Gastroesophageal sphincter (tissue), 4 donors: Measurements from ENCODE around the gene ACOXL. TPM values are rescaled to one million over a fixed set of nuclear protein-coding genes. Genes with fewer than 3 reads are reported as not detected.

Experiments used
- ATAC-seq: fragments of 150-250 bp; one replicate; pipeline ENCODE4 v1.9.1; 2016; ENCODE audit warnings: mild to moderate bottlenecking, moderate library complexity
- H3K27ac ChIP-seq, 4 donors: fragments of 200-600 bp; sonication (generic) in 3 of 4; 1 replicate in 3 of 4; 2 replicates in 1 of 4; pipeline ENCODE4 v1.5.1; 2016 to 2019
- H3K27me3 ChIP-seq: fragments of 200-600 bp; sonication (generic); one replicate; pipeline ENCODE4 v1.5.1; 2019
- H3K36me3 ChIP-seq, 2 donors: fragments of 200-600 bp; sonication (generic); one replicate each; pipeline ENCODE4 v1.5.1; 2019; ENCODE audit warnings: control low read depth in 1 of 2
- H3K4me1 ChIP-seq, 3 donors: fragments of 200-600 bp; sonication (generic); 1 replicate in 2 of 3; 2 replicates in 1 of 3; pipeline ENCODE4 v1.5.1; 2016 to 2019; ENCODE audit warnings: control low read depth in 2 of 3
- H3K4me3 ChIP-seq, 2 donors: fragments of 200-600 bp; sonication (generic); one replicate each; pipeline ENCODE4 v1.5.1; 2019; ENCODE audit warnings: mild to moderate bottlenecking in 1 of 2, moderate library complexity in 1 of 2
- H3K9me3 ChIP-seq, 3 donors: fragments of 200-600 bp; sonication (generic); one replicate each; pipeline ENCODE4 v1.5.1; 2017 to 2019; ENCODE audit warnings: control low read depth in 2 of 3
- EP300 ChIP-seq: sonication (generic); formaldehyde crosslinking; IDR thresholded peaks from one replicate; pipeline ENCODE4 v1.6.1; 2017; ENCODE audit warnings: antibody characterized with exemption, mild to moderate bottlenecking
- POLR2A ChIP-seq, 2 donors: fragments of 450-650 bp; IDR thresholded peaks; one replicate each; pipeline ENCODE4 v1.6.1; 2017; ENCODE audit warnings: antibody characterized with exemption in 2 of 2, mild to moderate bottlenecking in 2 of 2, moderate library complexity in 1 of 2
- POLR2AphosphoS5 ChIP-seq: sonication (generic); formaldehyde crosslinking; IDR thresholded peaks from one replicate; pipeline ENCODE4 v1.6.1; 2017; ENCODE audit warnings: antibody characterized with exemption
- whole genome bisulfite sequencing, 2 donors: methylation state at CpG; one replicate each; pipeline ENCODE4 v1.1.5; 2018; ENCODE audit warnings: low coverage in 1 of 2; 5-methylcytosine and 5-hydroxymethylcytosine counted together
- total RNA-seq, 4 donors: library from RNA; depleted of rRNA; stranded (reverse); fragments of >200 nt; gene quantifications; one replicate each; pipeline ENCODE4 v1.1.0, GENCODE V29; 2016
- TF ChIP-seq, protein P1 (sequence below), 4 experiments: fragments of 200-600 bp in 2 of 4; fragments of 450-650 bp in 2 of 4; sonication (generic) in 1 of 4; IDR thresholded peaks; one replicate each; pipeline ENCODE4 v1.5.1; 2017 to 2019; ENCODE audit warnings: antibody characterized with exemption in 4 of 4, mild to moderate bottlenecking in 2 of 4, moderate library complexity in 2 of 4

Gene ACOXL
- total RNA-seq, 4 donors from 2014 or later = not detected

DNA sequence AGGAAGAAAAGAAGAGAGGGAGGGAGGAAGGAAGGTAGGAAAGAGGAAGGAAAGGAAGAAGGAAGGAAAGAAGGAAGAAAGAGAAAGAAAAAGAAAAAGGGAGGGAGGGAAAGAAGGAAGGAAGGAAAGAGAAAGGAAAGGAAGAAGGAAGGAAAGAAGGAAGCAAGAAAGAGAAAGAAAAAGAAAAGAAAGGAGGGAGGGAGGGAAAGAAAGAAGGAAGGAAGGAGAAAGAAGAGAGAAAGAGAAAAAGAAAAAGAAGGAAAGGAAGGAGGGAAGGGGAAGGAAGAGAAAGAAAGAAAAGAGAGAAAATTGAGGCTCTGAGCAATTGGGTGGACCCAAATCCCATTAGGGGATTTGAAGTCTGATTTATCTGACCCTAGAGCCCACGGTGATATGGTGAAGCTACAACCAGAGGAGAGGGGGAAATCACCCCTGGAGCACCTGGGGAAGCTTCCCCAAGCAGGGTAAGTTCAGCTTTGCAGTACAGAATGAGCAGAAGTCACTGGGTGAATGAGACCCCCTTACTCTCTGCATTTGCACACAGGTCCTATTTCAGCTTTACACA lies 210.8 kb downstream of the ACOXL start:
- ATAC-seq = no peak
- TF ChIP-seq POLR2A (IDR thresholded peaks at IDR 0.05) (no peak), POLR2AphosphoS5 (no peak), EP300 (no peak)
- TF ChIP-seq, protein P1, sequence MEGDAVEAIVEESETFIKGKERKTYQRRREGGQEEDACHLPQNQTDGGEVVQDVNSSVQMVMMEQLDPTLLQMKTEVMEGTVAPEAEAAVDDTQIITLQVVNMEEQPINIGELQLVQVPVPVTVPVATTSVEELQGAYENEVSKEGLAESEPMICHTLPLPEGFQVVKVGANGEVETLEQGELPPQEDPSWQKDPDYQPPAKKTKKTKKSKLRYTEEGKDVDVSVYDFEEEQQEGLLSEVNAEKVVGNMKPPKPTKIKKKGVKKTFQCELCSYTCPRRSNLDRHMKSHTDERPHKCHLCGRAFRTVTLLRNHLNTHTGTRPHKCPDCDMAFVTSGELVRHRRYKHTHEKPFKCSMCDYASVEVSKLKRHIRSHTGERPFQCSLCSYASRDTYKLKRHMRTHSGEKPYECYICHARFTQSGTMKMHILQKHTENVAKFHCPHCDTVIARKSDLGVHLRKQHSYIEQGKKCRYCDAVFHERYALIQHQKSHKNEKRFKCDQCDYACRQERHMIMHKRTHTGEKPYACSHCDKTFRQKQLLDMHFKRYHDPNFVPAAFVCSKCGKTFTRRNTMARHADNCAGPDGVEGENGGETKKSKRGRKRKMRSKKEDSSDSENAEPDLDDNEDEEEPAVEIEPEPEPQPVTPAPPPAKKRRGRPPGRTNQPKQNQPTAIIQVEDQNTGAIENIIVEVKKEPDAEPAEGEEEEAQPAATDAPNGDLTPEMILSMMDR (IDR thresholded peaks at IDR 0.05) = no peak
- no peaks in the 10 kb centered on the region for H3K9me3 ChIP-seq
- H3K36me3 ChIP-seq = no peaks in the 10 kb centered on the region
- 36 to 57% methylated on average over 1 of the region's 1 CpG for WGBS, 2 donors
- peaks cover 2% of the 10 kb centered on the region for H3K27me3 ChIP-seq
- H3K27ac ChIP-seq = no peak overlapping the region
- peaks cover 0 to 10% (median 3%) of the 10 kb centered on the region in 3 donors for H3K4me1 ChIP-seq
- no peak overlapping the region for H3K4me3 ChIP-seq

DNA sequence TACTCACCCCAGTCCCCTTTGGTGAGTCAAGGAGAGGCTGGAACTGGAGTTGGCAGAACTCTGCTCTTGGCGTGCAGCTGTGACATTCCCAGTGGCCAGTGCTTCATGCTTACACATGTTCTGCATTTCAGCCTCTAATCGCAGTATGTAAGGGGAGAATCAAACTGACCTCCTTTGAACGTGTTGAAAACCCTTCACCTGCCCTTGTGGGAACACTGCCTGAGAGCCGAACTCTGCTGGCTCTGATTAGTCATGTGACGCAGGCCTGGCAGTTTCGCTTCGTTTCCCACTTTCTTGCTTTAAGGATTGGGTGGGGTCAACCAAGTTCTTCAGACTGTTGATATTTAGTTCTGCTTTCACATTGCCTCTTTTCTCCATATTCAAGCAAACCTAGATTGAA lies 214.5 kb downstream of the ACOXL start:
- no peak for ATAC-seq
- Histone ChIP-seq H3K9me3 (no peaks in the 10 kb centered on the region), H3K4me3 (no peak overlapping the region), H3K36me3 (no peaks in the 10 kb centered on the region), H3K27ac (no peak overlapping the region), H3K4me1 (peaks cover 0 to 37% (median 5%) of the 10 kb centered on the region in 3 donors), H3K27me3 (no peaks in the 10 kb centered on the region)
- no peak for TF ChIP-seq EP300
- no peak for TF ChIP-seq POLR2A (IDR thresholded peaks at IDR 0.05)
- TF ChIP-seq POLR2AphosphoS5 = no peak
- TF ChIP-seq, protein P1 (IDR thresholded peaks at IDR 0.05) = no peak
- WGBS, 2 donors = 76 to 89% methylated on average over 3 to 6 of the region's 7 CpGs

DNA sequence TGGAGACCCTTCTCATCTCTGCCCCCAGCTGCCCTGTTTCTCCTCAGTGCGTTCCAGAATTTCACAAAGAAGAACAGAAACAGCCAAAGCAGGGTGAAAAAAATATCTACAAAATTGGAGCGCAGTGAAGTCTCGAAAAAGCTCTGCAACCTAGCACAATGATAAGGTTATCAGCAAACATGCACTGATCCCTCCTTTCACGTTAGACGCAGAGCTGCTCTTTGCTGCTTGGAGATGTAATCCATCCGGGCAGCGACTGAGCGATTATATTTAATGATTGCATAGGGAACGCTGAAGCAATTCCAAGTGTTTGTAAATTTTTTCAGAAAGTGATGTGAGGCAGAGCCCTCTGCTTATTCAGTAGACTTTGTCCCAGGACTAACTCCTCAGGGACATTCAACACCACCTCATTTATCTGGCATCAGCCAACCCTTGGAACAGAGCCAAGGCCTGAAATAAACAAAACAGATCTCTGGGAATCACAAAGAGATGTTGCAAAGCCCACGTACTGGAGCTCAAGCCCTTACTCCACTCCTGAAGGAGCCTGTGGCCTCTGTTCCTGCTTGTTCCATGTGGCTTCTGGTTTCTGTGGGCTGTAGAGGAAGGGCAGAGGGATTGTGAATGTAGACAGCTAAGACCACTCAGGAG lies 215.8 kb downstream of the ACOXL start:
- ATAC-seq = peak; percentile 43
- Histone ChIP-seq H3K4me1 (peaks cover 0 to 37% (median 5%) of the 10 kb centered on the region in 3 donors), H3K36me3 (no peaks in the 10 kb centered on the region), H3K27ac (no peak overlapping the region), H3K9me3 (no peaks in the 10 kb centered on the region), H3K27me3 (no peaks in the 10 kb centered on the region), H3K4me3 (no peak overlapping the region)
- TF ChIP-seq EP300 = no peak
- TF ChIP-seq POLR2AphosphoS5 = peak; percentile 10
- TF ChIP-seq POLR2A (IDR thresholded peaks at IDR 0.05) = no peak
- TF ChIP-seq, protein P1 (IDR thresholded peaks at IDR 0.05) = no peak
- 0 to 7% methylated on average over 5 to 10 of the region's 10 CpGs for WGBS, 2 donors

DNA sequence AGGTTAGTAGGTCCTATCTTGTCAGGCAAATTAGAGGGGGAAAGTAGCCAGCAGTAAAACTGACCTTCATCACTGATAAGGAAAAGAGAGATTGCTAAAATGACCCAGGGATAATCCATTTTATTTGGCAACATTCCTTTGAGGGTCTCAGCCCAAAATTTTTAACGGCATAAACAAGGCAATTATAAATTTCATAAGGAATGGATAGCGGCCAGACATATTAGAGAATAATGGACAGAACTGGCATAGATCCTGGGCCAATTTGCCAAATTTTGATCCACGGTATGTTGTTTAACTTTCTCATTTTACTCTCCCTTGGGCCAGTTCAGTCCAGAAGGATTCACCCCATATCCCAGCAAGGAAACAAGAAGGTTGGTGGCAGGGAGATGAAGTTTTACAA lies 217.9 kb downstream of the ACOXL start:
- Histone ChIP-seq H3K27me3 (no peaks in the 10 kb centered on the region), H3K27ac (no peak overlapping the region), H3K36me3 (no peaks in the 10 kb centered on the region), H3K4me3 (no peak overlapping the region), H3K4me1 (peaks cover 0 to 37% (median 5%) of the 10 kb centered on the region in 3 donors), H3K9me3 (no peaks in the 10 kb centered on the region)
- WGBS, 2 donors = 0 to 15% methylated on average over 3 of the region's 3 CpGs
- no peak for ATAC-seq
- TF ChIP-seq EP300 (no peak), POLR2A (IDR thresholded peaks at IDR 0.05) (no peak), POLR2AphosphoS5 (no peak)
- TF ChIP-seq, protein P1 (IDR thresholded peaks at IDR 0.05) = no peak

DNA sequence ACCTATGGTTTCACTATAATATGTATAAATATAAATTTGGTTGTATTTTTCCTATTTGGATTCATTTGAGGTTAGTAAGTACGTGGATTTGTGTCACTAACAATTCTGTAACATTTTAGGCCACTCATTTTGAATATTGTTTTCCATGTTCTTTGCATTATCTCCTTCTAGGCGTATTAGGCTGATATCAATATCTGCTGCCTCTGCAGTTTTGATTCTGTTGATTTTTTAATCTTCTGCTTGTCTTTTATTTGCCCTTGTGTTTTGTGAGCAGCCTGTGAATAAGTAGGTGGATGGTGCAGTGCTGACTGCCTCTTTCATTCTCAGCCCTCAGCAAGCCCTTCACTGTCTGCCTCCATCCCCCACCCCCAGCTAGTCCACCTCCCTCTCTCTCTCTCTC lies 222.7 kb downstream of the ACOXL start:
- Histone ChIP-seq H3K4me1 (peaks cover 0 to 8% (median 0%) of the 10 kb centered on the region in 3 donors), H3K27me3 (no peaks in the 10 kb centered on the region), H3K36me3 (no peaks in the 10 kb centered on the region), H3K27ac (no peak overlapping the region), H3K4me3 (no peak overlapping the region), H3K9me3 (no peaks in the 10 kb centered on the region)
- WGBS, 2 donors = 62 to 73% methylated on average over 2 of the region's 2 CpGs
- TF ChIP-seq EP300 = no peak
- TF ChIP-seq POLR2AphosphoS5 = no peak
- TF ChIP-seq, protein P1 (IDR thresholded peaks at IDR 0.05) = no peak
- no peak for TF ChIP-seq POLR2A (IDR thresholded peaks at IDR 0.05)
- ATAC-seq = no peak
